ENCODE data around the gene NKX2-4.
A peak's percentile ranks its signal among the peaks of the same experiment; 100 is the strongest.
"Not testable (repeated sequence)": the region's sequence is repeated elsewhere in the genome, so short reads cannot be mapped to it uniquely, and the experiment has no call there.

NKX2-4 gene

GRCh38 chr20:21397341-21398108 lies at the start of gene NKX2-4:
TSS of gene NKX2-4 (minus strand) at chr20:21397526. CDS start at chr20:21397399, 127 bp downstream.
- DNase-seq (ENCODE audit: extremely low read depth in 1 of 2, low read depth in 1 of 2) = no peak

DNA sequence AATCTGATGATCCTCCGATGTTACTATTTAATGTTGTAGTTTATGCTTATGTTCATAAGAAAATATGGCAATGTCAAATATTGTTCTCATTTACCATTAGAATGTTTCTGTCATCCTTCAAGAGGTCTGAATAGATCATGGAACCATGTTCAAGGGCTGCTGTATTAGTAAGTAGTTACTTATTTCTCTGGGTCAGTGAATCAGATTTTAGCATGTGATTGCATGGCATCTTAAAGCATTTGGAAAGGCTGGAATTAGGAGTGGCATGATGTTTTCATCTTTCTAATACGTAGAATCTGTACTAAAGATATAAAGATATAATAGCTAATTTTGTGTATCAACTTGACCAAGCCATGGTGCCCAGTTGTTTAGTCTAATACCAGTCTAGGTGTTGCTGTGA lies 40.5 kb upstream of the NKX2-4 start:
- DNase-seq (ENCODE audit: extremely low read depth in 1 of 2, low read depth in 1 of 2) = no peak

DNA sequence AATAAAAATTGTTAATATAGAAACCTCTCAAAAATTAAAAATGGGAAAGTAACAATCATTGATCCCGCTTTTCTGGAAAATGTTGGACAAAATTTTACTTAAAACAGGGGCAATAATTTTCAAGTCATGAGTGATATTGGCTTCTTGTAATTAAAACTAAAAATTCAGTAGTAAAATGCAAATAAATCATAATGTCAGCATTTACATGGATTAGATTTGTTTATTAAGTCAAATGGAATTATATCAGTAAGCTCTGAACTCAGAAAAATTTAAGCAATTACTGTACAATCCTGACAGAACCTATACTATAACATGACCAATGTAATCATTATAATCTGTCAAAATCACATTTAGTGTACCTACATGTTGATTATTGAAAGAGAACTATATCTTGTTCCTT lies 39.9 kb upstream of the NKX2-4 start:
- DNase-seq (ENCODE audit: extremely low read depth in 1 of 2, low read depth in 1 of 2) = no peak

DNA sequence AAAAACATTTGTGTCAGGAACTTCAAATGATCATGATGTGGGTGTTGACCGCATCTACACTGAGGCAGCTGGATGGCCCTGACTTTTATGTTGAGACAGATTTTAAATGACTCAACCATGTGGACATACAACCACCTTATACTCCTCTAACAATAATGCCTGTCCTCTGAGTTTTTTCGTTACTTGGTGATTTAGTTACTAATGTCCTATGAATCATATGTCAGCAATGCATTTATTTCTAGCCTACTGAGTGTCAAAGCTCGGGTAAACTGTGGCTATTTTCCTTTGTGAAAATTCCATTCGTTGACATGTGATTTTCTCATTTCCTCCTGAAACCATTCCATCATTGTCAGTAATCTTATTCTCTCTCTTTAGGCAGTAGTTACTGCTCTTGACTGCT lies 38.9 kb upstream of the NKX2-4 start:
- DNase-seq (ENCODE audit: extremely low read depth in 1 of 2, low read depth in 1 of 2) = no peak

- no peak for DNase-seq (ENCODE audit: extremely low read depth in 1 of 2, low read depth in 1 of 2)
These were observed 38.2 kb upstream of the NKX2-4 start for GRCh38 chr20:21435576-21435975.

DNA sequence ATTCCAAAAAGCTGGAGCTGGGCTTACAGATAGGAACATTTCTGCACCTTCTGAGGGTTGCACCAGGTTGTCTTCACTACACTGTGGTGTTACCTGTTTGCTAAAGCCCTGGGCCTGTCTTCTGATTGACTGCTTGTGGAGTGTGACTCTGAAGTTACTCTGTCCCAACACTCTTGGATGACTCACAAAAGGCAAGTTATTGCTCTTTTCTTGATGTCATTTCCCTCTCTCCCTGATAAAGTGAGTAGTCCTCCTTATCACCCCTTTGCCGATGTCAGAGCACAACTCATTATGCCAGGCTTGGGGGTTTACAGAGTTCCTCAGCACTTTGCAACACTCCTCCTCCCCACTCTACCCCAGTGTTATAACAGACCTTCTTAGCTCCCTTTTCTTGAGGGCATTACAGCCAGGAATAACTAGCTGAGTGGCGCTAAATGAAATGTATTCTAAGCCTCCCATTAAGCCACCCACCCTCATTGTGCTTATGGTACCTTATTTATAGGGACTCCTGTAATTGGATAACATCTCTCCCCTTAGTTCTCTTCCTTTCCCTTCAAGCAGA lies 36.1 kb upstream of the NKX2-4 start:
- DNase-seq (ENCODE audit: extremely low read depth in 1 of 2, low read depth in 1 of 2) = no peak

GRCh38 chr20:21432911-21433310 lies 35.6 kb upstream of the NKX2-4 start:
- no peak for DNase-seq (ENCODE audit: extremely low read depth in 1 of 2, low read depth in 1 of 2)

DNA sequence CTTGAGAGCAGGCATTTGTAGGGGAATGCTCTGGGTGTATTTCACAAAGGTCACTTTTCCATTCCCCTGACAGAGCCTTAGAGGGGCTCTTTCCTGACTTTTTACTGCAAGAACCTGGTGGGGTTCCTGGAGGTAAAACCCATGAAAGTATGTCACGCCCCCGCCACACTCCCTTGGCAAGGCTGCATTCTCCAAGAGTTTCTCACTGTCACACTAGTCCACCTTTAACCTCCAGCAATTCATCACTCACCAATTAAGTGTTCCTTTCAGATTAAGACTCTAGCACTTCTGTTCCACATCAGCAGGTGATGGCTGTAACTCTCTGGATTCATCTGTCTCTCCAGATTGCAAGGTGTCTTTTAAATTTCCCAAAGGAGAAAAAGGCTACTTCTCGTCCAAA lies 32.7 kb upstream of the NKX2-4 start:
- DNase-seq (ENCODE audit: extremely low read depth in 1 of 2, low read depth in 1 of 2) = no peak

GRCh38 chr20:21424846-21425245 lies 27.5 kb upstream of the NKX2-4 start:
- DNase-seq (ENCODE audit: extremely low read depth in 1 of 2, low read depth in 1 of 2) = no peak

DNA sequence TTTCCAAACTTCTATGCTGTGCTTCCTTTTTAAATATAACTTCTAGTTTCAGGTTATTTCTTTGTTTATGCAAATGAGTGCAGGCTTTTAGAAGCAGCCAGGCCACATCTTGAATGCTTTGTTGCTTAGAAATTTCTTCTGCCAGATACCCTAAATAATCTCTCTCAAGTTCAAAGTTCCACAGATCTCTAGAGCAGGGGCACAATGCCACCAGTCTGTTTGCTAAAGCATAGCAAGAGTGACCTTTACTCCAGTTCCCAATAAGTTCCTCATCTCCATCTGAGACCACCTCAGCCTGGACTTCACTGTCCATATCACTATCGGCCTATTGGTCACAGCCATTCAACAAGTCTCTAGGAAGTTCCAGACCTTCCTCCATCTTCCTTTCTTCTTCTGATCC lies 26.4 kb upstream of the NKX2-4 start:
- DNase-seq (ENCODE audit: extremely low read depth in 1 of 2, low read depth in 1 of 2) = not testable (repeated sequence)

DNA sequence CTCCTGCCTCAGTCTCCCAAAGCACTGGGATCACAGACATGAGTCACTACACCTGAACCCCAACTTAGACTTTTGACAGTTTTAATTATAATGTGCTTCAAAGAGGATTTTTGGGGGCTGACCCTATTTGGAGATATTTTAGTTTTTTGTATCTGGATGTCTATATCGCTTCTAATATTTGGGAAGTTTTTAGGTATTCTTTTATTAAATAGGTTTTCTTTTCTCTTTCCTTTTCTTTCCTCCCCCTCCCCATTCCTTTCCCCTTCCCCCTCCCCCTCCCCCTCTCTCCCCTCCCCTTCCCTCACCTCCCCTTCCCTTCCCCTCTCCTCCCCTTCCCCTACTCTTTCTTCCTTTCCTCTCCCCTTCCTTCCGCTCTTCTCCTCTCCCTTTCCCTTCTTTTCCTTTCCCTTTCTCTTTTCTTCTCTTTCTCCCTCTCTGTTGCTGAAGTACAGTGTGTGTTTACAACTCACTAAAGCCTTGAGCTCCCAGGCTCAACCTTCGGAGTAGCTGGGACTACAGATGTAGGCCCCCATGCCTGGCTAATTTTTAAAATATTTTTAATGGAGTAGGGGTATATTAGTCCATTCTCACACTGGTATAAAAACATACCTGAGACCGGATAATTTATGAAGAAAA lies 24.4 kb upstream of the NKX2-4 start:
- no peak for DNase-seq (ENCODE audit: extremely low read depth in 1 of 2, low read depth in 1 of 2)

DNA sequence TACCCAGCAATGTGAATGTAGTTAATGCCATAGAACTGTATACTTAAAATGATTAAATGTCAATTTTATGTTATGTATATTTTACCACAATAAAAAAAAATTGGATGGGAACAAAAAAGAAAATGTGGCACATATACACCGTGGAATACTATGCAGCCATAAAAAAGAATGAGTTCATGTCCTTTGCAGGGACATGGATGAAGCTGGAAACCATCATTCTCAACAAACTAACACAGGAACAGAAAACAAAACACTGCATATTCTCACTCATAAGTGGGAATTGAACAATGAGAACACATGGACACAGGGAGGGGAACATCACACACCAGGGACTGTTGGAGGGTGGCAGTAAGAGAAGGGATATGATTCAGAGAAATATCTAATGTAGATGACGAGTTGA lies 21.8 kb upstream of the NKX2-4 start:
- DNase-seq (ENCODE audit: extremely low read depth in 1 of 2, low read depth in 1 of 2) = not testable (repeated sequence)

GRCh38 chr20:21413996-21414395 lies 16.7 kb upstream of the NKX2-4 start:
- not testable (repeated sequence) for DNase-seq (ENCODE audit: extremely low read depth in 1 of 2, low read depth in 1 of 2)

DNA sequence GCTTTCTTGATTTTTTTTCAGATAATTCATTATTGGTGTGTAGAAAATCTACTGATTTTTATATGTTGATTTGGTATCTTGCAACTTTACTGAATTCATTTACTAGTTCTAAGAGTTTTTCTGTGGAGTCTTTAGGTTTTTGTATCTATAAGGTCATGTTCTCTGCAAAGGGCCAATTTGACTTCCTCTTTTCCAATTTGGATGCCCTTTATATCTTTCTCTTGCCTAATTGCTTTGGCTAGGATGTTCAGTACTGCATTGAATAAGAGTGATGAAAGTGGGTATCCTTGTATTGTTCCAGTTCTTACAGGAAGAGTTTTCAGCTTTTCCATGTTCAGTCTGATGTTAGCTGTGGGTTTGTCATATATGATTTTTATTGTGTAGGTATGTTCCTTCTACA lies 14.4 kb upstream of the NKX2-4 start:
- no peak for DNase-seq (ENCODE audit: extremely low read depth in 1 of 2, low read depth in 1 of 2)

DNA sequence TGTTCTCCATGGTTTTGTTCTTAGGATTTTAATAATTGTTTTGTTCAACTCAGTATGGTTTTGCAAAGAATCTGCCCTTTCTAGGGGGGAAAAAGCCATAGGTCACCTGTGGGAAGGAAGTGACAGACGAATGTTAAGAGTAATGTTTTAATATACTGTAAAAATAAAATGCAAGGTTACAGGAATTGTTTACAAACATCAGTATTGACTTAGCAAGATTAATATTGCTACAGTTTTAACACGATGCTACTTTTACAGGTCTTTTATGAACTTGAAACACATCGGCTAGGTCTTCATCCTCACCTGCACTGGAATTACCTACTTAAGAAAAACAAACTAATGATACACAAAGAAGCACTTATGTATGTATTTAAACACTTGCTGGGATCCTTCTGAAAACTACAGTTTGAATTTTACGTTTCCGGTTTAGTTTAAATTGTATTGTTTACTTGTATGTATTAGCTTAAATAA lies 1.7 kb upstream of the NKX2-4 start:
- no peak for DNase-seq (ENCODE audit: extremely low read depth in 1 of 2, low read depth in 1 of 2)

DNA sequence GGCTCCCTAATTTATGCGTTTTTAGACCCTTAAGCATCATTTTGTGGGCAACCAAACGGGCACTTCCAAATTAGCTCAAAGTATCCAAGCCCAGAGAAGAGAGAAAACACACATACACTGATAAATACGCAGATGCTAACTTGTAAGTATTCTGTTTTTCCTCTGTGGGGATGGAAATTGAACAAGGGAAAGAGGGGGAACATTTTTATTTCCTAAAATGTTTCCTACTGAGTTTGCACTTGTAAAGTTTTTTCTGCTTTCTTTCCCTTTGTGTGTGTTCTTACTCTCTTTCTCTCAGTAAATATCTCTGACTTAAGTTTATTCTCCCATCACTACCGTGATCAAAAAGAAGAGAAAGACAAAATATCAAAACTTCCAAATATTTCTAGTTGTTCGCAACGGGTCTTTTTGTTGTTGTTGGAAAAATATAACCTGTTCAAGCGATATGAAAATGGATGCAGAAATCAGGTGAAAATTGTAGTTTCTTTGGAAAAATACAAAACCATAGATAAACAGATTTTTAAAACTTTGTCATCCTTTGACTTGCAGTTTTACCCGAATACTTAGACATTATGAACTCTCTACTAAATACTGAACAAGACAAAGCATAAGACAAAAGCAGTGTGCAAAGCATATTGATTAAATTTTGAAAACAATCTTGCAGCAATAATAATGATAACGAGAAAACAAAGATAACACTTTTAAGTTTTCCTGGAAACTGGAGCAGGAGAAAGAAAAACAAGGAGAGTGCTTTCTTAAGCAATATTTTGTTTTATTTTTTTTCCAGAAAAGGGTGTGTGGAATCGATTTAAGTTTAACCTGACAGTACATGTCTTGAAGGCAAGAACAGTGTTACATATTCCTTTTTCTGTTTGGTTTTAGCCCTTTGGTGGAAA lies 1.0 kb upstream of the NKX2-4 start:
- no peak for DNase-seq (ENCODE audit: extremely low read depth in 1 of 2, low read depth in 1 of 2)

- no peak for DNase-seq (ENCODE audit: extremely low read depth in 1 of 2, low read depth in 1 of 2)
These were observed 556 bp downstream of the NKX2-4 start for GRCh38 chr20:21396599-21397340.

DNA sequence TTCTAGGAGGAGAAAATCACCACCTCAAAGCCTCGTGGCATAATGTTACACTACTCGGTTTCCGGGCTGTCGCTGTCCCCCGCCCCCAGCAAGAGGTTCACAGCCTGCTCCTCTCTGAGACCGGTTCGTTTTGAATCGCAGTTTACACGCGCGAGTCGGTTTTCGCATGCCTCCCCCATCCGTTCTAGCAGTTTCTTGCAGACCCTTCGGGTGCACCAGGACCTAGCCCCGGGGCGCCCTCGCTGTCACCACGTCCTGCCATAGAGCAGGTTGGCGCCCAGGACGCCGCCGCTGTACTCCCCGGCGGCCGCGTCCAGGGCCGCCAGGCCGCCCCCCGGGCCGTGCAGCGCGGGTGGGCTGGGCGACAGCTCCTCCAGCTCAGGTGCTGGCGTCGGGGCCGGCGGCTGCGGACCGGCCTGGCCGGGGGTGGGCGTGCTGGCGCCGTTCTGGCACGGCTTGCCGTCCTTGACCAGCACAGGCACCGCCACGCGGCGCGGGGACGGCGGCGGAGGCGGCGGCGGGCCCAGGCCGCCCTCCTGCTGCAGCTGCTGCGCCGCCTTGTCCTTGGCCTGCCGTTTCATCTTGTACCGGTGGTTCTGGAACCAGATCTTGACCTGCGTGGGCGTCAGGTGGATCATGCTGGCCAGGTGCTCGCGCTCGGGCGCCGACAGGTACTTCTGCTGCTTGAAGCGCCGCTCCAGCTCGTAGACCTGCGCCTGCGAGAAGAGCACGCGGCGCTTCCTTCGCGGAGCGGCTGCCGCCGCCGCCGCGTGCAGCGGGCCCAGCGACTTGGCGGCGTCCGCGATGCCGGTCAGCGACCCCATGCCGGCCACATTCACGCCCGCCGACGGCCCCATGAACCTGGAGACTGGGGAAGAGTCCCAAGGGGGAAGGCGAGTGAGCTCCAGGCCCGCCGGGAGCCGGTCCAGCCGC lies 1.4 kb downstream of the NKX2-4 start:
- peak in 1 of 2 donors; percentile 20 for DNase-seq (ENCODE audit: extremely low read depth in 1 of 2, low read depth in 1 of 2)

DNA sequence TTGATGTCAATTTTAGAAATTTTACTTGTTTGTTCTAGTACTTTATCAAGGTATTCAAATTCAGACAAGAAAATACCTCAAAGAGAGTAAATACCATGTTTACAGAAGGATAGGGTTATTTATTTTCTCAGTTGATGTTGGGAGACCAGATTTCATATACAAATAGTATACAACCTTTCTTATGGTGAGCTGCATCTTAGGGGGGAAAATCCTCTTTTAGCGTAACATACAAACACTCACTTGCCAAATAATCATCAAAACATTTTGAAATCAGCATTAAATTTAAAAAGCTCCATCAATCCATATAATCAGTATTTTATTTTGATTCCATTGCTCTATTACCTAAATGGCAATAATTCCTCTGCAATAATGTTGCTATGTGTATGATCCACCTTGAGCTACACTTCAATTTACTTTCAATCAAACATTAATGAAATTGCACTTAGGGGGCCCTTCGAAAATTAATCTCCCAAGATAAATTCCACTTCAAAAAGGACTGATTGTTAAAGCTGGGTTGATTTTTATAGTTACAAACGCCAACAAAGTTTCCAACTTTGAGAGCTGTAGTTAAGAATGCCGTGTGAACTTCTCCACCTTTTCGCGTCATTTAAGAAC lies 2.2 kb downstream of the NKX2-4 start:
- DNase-seq (ENCODE audit: extremely low read depth in 1 of 2, low read depth in 1 of 2) = no peak
